Ovary (tissue), 3 donors: ENCODE results near the gene DPEP2.

Experiments
- EP300 ChIP-seq: sonication (generic); formaldehyde crosslinking; IDR thresholded peaks from one replicate; pipeline ENCODE4 v1.6.1; 2017; ENCODE audit warnings: antibody characterized with exemption
- POLR2A ChIP-seq: fragments of 450-650 bp; IDR thresholded peaks from one replicate; pipeline ENCODE4 v1.6.1; 2017; ENCODE audit warnings: antibody characterized with exemption, mild to moderate bottlenecking, moderate library complexity
- TF ChIP-seq, protein P1 (sequence below), 3 donors: fragments of 450-650 bp in 2 of 3; fragments of 200-600 bp in 1 of 3; IDR thresholded peaks; one replicate each; pipeline versions ENCODE4 v1.5.1 to v1.8.0; 2016 to 2022; ENCODE audit warnings: antibody characterized with exemption in 3 of 3, mild to moderate bottlenecking in 1 of 3
- donor health status: DM: no; HTN: no; CAD: no.

DNA sequence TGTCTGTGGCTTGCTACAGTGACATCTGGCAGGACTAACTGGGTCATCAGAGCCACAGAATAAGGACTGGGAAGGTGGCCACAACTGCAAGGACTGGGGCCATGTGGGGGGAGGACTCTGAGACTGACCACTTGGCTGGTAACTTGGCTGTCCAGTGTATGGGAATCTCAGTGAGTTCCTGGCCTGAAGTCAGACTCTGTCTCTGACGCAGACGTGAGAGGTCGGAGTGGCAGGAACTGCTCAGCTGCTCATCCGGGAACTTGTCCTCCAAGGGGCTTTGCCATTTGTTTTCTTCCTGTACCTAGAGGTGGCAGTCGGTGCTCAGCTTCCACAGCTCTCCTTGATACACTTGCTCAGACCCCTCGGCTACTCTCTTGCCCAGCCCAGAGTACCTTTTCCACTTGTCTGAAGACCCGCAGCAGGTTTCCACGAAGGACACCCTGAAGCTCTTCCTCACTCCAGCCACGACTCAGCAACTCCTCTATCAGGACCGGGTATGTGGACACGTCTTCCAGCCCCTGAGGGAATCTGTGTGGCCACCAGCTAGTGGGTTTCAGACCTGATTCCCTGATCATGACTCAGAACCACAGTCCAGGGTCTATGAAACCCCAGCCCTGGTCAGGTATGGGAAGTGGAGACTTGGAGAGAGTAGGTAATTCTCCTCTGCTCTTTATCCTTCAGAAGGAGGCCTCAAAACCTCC lies 11.7 kb downstream of the DPEP2 start:
- TF ChIP-seq, protein P1, sequence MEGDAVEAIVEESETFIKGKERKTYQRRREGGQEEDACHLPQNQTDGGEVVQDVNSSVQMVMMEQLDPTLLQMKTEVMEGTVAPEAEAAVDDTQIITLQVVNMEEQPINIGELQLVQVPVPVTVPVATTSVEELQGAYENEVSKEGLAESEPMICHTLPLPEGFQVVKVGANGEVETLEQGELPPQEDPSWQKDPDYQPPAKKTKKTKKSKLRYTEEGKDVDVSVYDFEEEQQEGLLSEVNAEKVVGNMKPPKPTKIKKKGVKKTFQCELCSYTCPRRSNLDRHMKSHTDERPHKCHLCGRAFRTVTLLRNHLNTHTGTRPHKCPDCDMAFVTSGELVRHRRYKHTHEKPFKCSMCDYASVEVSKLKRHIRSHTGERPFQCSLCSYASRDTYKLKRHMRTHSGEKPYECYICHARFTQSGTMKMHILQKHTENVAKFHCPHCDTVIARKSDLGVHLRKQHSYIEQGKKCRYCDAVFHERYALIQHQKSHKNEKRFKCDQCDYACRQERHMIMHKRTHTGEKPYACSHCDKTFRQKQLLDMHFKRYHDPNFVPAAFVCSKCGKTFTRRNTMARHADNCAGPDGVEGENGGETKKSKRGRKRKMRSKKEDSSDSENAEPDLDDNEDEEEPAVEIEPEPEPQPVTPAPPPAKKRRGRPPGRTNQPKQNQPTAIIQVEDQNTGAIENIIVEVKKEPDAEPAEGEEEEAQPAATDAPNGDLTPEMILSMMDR (IDR thresholded peaks at IDR 0.05): no peak
- no peak for TF ChIP-seq POLR2A
- TF ChIP-seq EP300: no peak
